SK-N-DZ (cell line): Measurements from ENCODE around the gene LARP1.

Experiments
- DNase-seq: peaks from one replicate; pipeline ENCODE4 v3.0.0-alpha.2; 2015; ENCODE audit warnings: low spot score
- small RNA-seq, 2 experiments: library from RNA; depleted of rRNA; stranded (forward); fragments of <200 nt; gene quantifications; one replicate each; pipeline ENCODE3, GENCODE V24; 2014

The LARP1 gene

DNA sequence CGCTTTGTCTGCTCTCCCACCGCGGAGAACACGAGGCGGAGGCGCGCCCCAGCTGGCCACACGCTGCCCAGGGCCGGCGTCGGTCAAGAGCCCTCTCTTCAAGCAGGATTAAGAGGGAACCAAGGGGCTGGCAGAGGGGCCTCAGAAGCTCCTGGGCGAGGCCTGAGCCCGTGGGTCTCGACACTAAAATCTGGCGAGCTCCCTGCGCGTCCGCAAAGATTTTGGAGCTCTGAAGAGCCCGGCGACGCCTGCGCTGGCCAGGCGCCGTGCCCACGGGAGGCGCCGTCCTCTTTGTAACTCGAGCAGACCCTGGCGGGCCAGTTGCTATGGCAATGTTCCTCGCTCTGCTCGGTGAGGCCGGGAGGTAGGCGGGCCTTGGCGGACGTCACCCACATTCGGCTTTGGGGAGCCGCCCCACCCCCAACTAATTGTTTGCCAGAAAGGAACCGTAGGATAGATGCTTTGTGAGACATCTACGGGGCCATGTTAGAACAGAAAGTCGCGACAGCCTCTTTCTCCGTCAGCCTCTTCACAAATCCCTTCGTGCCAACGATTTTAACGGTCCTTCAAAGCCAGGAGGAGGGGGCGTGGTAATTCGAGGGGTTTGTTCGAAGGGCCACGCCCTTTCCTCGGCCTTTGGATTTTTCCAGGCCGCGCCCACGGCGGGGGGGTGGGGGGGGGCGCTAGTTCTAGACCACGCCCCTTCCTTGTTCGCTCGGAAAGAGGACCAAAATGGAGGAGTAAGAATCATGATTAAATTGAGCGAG lies 102.5 kb downstream of the LARP1 start:
- peak; percentile 98 for DNase-seq

DNA sequence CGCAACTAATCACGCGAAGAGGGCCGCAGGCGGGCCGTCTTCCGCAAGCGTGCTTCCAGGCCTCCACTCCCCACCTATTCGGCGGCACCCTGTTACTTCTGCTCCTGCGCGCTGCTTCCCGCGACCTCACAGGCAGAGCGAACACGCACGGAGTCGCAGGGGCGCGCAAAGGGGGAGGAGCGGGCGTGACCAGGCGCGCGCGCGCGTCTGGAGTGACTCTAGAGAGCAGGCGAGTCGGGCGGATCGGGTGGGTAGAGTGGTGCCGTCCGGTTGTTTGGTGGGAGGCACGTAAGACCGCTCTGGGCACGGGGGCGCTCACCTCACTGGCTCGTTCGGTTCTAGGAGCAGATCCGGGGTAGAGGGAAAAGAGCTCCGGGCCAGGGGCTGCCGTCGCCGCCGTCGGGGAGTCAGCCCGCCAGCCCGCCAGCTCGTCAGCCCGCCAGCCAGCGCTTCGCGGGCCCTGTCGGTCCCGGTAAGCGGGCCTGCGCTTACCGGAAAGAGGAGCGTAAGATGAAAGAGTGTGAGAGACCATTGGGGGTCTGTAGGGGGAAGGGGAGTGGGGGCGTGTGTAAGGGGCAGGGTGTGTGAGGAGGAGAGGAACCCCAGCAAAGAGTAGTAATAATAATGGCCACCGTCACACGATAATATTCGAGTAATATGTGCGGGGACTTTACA lies 103.3 kb downstream of the LARP1 start, which contains the start of gene CNOT8:
TSS of gene CNOT8 (plus strand) at position 331 of the 675 bp plus-strand sequence. CDS start 4,652 bp downstream, outside the sequence.
- DNase-seq = peak; percentile 99

DNA sequence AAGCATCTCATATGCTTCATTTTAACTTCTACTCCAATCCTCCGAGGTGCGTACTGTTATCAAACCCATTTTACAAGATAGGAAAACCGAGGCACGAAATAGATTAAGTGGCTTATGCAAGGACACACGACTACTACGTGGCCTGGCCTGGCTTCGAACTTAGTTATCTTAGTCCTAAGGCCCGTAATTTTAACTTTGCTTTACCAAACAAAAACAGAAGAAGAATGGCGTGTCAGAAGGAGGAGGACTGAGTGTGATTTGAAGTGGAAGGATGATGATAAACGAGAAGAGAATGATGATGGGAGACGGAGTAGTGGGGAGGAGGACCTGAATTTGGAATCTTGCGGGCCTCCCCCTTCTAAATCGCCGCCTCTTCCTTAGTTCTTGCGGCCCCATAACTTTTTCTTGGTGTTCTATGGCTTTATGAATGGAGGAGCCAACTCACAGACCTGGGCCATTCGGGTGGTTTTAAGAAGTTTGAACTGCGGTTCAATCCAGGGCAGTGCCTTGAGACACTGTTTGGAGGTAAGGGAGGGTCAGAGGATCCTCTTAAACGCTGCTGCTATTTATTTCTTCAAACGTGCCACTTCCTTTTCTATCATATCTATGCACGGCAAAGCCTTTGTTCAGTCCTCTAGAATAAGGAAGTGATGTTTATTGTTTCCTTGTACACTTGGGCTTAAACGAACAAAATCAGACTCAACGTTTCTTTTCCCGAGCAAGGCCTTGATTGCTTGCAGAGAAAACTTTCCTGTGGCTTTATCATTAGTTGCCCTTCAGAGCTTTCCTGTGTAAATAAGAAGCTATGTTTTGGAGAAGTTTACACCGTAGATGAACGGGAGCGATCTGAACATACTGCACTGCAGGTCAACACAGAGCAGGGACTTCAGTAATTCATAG lies 104.0 kb downstream of the LARP1 start:
- no peak for DNase-seq

DNA sequence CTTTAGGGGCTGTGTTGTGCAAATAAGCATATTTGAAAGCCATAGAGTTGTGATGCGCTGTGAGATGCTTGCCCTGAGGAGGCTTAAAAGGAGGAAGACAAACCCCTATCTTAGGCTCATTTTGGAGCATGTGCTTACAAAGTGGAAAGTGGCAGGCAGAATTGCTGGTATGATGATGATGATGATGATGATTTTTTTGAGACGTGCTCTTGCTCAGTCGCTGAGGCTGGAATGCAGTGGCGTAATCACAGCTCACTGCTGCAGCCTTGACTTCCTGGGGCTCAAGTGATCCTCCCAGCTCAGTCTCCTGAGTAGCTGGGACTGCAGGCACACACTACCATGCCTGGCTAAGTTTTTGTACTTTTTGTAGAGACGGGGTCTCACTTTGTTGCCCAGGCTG lies 104.9 kb downstream of the LARP1 start:
- no peak for DNase-seq

DNA sequence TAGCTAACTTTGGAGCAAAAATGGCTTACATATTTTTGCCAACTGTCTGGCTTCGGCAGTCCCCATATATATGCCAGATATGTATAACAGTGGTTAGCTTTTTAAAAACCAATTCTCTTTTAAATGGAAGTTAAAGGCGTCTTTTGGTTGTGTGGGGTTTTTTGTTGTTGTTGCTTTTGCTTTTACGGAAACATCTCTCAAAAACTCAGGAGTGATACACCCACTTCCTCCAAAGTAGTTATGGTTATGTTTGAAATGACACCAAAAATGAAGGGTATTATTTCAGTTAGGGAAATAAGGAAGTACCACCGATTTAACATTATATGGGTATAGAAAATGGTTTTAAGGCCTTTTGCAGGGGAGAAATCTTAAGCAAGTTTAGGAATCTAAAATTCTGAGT lies 105.6 kb downstream of the LARP1 start:
- DNase-seq = no peak

DNA sequence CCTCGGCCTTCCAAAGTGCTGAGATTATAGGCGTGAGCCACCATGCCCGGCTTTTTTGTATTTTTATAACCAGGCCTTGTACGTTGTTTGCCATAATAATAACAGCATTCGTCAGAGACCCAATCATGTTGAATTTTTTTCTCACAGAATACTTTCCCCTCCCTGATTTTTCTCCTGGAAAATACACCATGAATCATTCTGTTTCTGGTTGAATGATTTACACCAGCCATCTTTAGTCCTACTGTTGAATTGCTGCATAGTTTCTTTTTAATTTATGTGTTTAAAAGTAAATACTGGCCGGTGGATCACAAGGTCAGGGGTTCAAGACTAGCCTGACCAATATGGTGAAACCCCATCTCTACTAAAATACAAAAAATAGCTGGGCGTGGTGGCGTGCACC lies 106.8 kb downstream of the LARP1 start:
- no peak for DNase-seq

DNA sequence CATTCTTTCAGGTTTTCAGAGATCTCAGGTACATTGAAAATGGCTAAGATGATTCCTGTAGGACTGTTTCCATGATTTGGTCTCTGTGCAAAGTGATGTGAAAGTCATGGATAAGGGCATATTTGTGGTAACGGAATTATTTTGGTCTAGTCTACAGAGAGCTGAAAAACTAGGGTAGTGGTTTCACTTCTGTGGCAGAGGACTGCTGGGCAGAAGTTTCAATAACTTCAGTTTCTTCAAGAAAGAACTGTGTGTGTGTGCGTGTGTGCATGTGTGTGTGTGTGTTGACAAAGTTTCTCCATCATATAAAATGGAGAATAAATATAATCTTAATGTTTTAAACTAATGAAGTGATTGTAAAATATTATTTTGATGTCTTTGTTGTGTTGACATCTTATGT lies 107.6 kb downstream of the LARP1 start:
- DNase-seq = no peak

DNA sequence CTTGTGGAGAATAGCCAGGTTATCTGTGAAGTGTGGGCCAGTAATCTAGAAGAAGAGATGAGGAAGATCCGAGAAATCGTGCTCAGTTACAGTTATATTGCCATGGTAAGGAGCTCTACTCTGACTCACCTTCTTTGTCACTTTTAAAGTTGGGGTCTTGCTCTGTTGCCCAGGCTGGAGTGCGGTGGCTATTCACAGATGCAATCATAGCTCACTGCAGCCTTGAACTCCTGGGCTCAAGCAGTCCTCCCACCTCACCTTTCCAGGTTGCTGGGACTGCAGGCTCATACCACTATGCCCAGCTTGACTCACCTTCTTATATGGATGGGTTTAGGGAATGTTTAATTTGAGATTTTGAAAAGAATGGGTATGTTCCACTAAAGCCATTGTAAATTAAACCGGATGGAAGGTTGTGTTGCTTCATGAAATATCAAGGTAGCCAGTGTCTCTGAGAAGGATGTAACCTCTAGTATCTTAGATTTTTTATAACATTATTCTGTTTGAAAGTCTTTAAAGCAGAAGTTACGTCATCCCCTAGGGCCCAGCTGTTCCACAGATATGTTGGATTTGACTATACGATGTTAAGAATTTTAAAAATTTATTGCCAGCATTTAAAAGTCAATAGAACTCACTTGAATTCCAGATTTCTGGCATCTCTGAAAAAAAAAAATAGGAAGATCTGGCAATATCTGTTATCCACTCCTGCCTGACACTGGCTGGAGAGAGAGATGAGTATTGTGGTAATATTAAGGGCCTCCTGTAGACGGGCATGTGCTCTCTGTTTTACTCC lies 108.3 kb downstream of the LARP1 start:
- DNase-seq = no peak

DNA sequence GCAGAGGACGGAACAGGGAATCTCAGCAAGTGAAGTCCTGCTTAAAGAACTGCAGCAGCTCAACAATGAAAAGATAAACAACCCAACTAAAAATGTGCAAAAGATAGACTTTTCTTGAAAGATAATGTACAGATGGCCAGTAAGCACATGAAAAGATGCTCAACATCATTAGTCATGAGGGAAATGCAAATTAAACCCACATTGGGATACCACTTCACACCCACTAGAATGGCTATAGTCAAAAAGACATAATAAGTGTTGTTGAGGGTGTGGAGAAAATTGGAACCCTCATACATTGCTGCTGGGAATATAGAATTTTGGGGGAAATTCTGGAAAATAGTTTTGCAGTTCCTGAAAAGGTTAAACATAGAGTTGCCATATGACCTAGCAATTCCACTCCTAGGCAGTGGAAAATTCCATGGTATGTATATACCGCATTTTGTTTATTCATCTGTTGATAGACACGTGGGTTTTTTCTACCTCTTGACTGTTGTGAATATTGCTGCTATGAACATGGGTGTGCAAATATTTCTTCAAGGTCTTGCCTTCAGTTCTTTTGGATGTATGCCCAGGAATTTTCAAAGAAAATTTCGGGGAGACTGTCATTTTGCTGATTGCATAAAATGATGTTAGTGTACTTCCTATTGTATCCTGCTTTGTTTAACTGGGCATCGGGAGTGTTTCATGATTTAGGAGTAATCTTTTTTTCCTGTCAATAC lies 110.4 kb downstream of the LARP1 start:
- no peak for DNase-seq

DNA sequence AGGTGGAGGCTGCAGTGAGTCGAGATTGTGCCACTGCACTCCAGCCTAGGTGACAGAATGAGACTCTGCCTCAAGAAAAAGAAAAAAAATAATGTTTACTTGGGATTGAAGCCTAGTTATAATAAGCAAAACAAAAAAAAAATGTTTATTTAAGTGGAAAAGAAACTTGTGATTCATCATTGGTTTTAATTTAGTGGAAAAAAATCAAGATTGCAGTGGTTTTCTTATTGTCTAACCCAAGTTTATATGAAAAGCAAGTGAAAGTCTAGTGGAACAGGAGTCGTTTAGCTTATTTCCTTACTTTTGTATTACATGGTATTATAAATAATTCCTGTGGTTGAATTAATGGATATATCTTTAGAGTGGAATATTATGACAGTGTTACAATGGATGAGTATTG lies 111.7 kb downstream of the LARP1 start:
- DNase-seq = no peak

Small RNA genes lying within 50 kb of the gene (small RNA-seq; reads per million reads assigned to genes)
- 0 to 0.04 reads per million in 2 experiments for gene MIR378H
- gene RF00019 = 0 reads per million in 2 experiments
